K562 (cell line): ENCODE results near the gene NUP205. TPM values are rescaled to one million over a fixed set of nuclear protein-coding genes. Genes with fewer than 3 reads are reported as not detected.
A peak's percentile ranks its signal among the peaks of the same experiment; 100 is the strongest.

Source experiments
- ATAC-seq: fragments of 200-7000 bp; cut with Tn5 transposase; 3 replicates; pipeline ENCODE4 v1.9.1; 2020; ENCODE audit warnings: moderate library complexity
- BruUV-seq: library from RNA; stranded (reverse); fragments of 400-500 nt; replicated peaks from 2 replicates; lab custom pipeline; 2021; lab: Mats Ljungman, UMichigan
- CTCF ChIA-PET: fragments of 300-600 bp; formaldehyde crosslinking; extraction: SDS; loops from one replicate; lab custom pipeline; 2021; ENCODE audit warnings: low intra/inter-chr PET ratio; lab: Yijun Ruan, JAX
- POLR2A ChIA-PET: fragments of 300-600, 350-650 bp; sonication (Branson Sonifier 250); formaldehyde crosslinking; extraction: SDS; loops from one replicate; lab custom pipeline; 2021; ENCODE audit warnings: antibody characterized with exemption, inconsistent platforms; lab: Yijun Ruan, JAX
- DNase-seq, 4 experiments: peaks; one replicate each; pipeline versions ENCODE4 v3.0.0 to v3.0.0-alpha.2; 2011 to 2018; ENCODE audit warnings: low spot score in 3 of 4, mixed read lengths in 3 of 4; ENCODE audit errors: extremely low read depth in 1 of 4
- FAIRE-seq: peaks from 2 replicates; lab custom pipeline; 2011; peaks lifted over from hg19 to GRCh38; lab: Jason Lieb, UNC
- H2AFZ ChIP-seq: 2 replicates; pipeline ENCODE4 v1.6.0; 2011; ENCODE audit warnings: low read depth, low read length, control low read depth, inconsistent platforms
- H3K27ac ChIP-seq: fragments of 200-600 bp; 3 replicates; pipeline ENCODE4 v1.8.0; 2011; ENCODE audit warnings: low read depth, mild to moderate bottlenecking, control low read depth, inconsistent platforms, low read length, moderate library complexity, mixed read lengths; ENCODE audit errors: extremely low read depth
- H3K27me3 ChIP-seq, 2 experiments: fragments of 300-600 bp in 1 of 2; 2 replicates in 1 of 2; 3 replicates in 1 of 2; pipeline versions ENCODE4 v1.6.0 to v1.8.0; 2011; ENCODE audit warnings: inconsistent platforms in 2 of 2, low read length in 2 of 2, mild to moderate bottlenecking in 1 of 2, mixed read lengths in 1 of 2, moderate library complexity in 1 of 2; ENCODE audit not compliant: control insufficient read depth in 2 of 2, insufficient read depth in 2 of 2
- H3K36me3 ChIP-seq: fragments of 300-600 bp; 3 replicates; pipeline ENCODE4 v1.8.0; 2011; ENCODE audit warnings: mild to moderate bottlenecking, low read length, inconsistent platforms; ENCODE audit not compliant: control insufficient read depth, insufficient read depth
- H3K4me1 ChIP-seq, 2 experiments: fragments of 200-600 bp in 1 of 2; replicated peaks in 1 of 2; 2 replicates in 1 of 2; 3 replicates in 1 of 2; pipeline versions ENCODE4 v1.5.1 to v1.8.0; 2011; ENCODE audit warnings: inconsistent platforms in 2 of 2, low read length in 2 of 2, mild to moderate bottlenecking in 1 of 2, mixed read lengths in 1 of 2, moderate library complexity in 1 of 2; ENCODE audit not compliant: control insufficient read depth in 2 of 2, insufficient read depth in 2 of 2
- H3K4me2 ChIP-seq: 2 replicates; pipeline ENCODE4 v1.6.1; 2011; ENCODE audit warnings: low read length, control low read depth, inconsistent platforms, mixed read lengths; ENCODE audit not compliant: insufficient read depth
- H3K4me3 ChIP-seq: fragments of 200-600 bp; sonication (generic), shearing (Covaris generic); 2 replicates; pipeline ENCODE4 v1.5.1; 2016; ENCODE audit warnings: control low read depth, inconsistent platforms
- H3K79me2 ChIP-seq: fragments of 200-600 bp; 3 replicates; pipeline ENCODE4 v1.8.0; 2011; ENCODE audit warnings: low read length, inconsistent platforms; ENCODE audit not compliant: control insufficient read depth, insufficient read depth
- H3K9ac ChIP-seq, 2 experiments: 2 replicates each; pipeline versions ENCODE4 v1.6.0 to v1.6.1; 2011; ENCODE audit warnings: low read depth in 2 of 2, low read length in 2 of 2, control low read depth in 1 of 2, inconsistent platforms in 1 of 2, mild to moderate bottlenecking in 1 of 2, mixed read lengths in 1 of 2; ENCODE audit not compliant: insufficient read depth in 1 of 2
- H3K9me1 ChIP-seq: one replicate; pipeline ENCODE4 v1.6.0; 2011; ENCODE audit warnings: inconsistent platforms, mild to moderate bottlenecking, low read length, moderate library complexity; ENCODE audit not compliant: control insufficient read depth, insufficient read depth
- H3K9me3 ChIP-seq: replicated peaks from 2 replicates; pipeline ENCODE4 v1.5.1; 2011; ENCODE audit warnings: low read depth, low read length, inconsistent platforms; ENCODE audit not compliant: control insufficient read depth, insufficient read depth
- H4K20me1 ChIP-seq: replicated peaks from 2 replicates; pipeline ENCODE4 v1.6.1; 2011; ENCODE audit warnings: low read length, inconsistent platforms, mixed read lengths; ENCODE audit not compliant: control insufficient read depth, insufficient read depth
- C11orf30 ChIP-seq: fragments of 450-650 bp; IDR thresholded peaks from 2 replicates; pipeline ENCODE4 v1.6.1; 2016; ENCODE audit warnings: low read depth, mild to moderate bottlenecking
- CEBPB ChIP-seq: fragments of 450-650 bp; IDR thresholded peaks from 2 replicates; pipeline ENCODE4 v1.6.1; 2016; ENCODE audit warnings: missing genetic modification characterization, missing compliant biosample characterization
- CEBPG ChIP-seq, 3 experiments: fragments of 200-800 bp in 1 of 3; sonication (Bioruptor generic) in 1 of 3; sonication (generic) in 1 of 3; formaldehyde crosslinking in 1 of 3; IDR thresholded peaks in 2 of 3; conservative IDR thresholded peaks in 1 of 3; 2 replicates each; pipeline versions ENCODE4 v1.6.1 to v1.8.0; 2016 to 2022; ENCODE audit warnings: missing compliant biosample characterization in 2 of 3, missing genetic modification characterization in 2 of 3, mild to moderate bottlenecking in 1 of 3, missing genetic modification reagents in 1 of 3
- KDM1A ChIP-seq, 2 experiments: fragments of 450-650 bp; IDR thresholded peaks; 2 replicates each; pipeline ENCODE4 v1.6.1; 2016; ENCODE audit warnings: mild to moderate bottlenecking in 2 of 2
- NFE2 ChIP-seq: IDR thresholded peaks from 2 replicates; pipeline ENCODE4 v1.6.1; 2014; ENCODE audit warnings: antibody characterized with exemption, low read depth
- TGIF2 ChIP-seq: sonication (generic); formaldehyde crosslinking; IDR thresholded peaks from 2 replicates; pipeline ENCODE4 v1.8.1; 2022; ENCODE audit warnings: mild to moderate bottlenecking, missing genetic modification reagents, moderate library complexity
- ZBTB11 ChIP-seq, 3 experiments: fragments of 200-800 bp in 1 of 3; fragments of 250-450 bp in 1 of 3; fragments of 450-650 bp in 1 of 3; sonication (Bioruptor Pico) in 1 of 3; sonication (Bioruptor generic) in 1 of 3; formaldehyde crosslinking in 1 of 3; IDR thresholded peaks; 2 replicates each; pipeline versions ENCODE4 v1.6.1 to v1.8.0; 2016 to 2022; ENCODE audit warnings: mild to moderate bottlenecking in 2 of 3, missing genetic modification characterization in 2 of 3, missing compliant biosample characterization in 1 of 3, moderate library complexity in 1 of 3
- ZNF239 ChIP-seq: fragments of 250-450 bp; sonication (Bioruptor Pico); IDR thresholded peaks from 2 replicates; pipeline ENCODE4 v1.4.0; 2020; ENCODE audit warnings: mild to moderate bottlenecking
- whole genome bisulfite sequencing: fragments of 100-300 bp; shearing (Covaris generic); methylation state at CpG from one replicate; pipeline ENCODE4 v1.1.6; 2016; ENCODE audit warnings: low coverage, mixed read lengths; ENCODE audit not compliant: insufficient coverage; ENCODE audit errors: missing lambda C conversion rate; 5-methylcytosine and 5-hydroxymethylcytosine counted together
- in situ Hi-C: fragments of 300-500 bp; cut with MboI; formaldehyde crosslinking; loops from 4 replicates; pipeline ENCODE4 v1.15.0; 2018; ENCODE audit warnings: inconsistent platforms, mixed read lengths
- intact Hi-C: fragments of 100-400 bp; cut with micrococcal nuclease; formaldehyde crosslinking; loops from 2 replicates; pipeline ENCODE4 v1.14.2; 2022
- polyA plus RNA-seq, 8 experiments: library from polyadenylated mRNA; depleted of rRNA in 4 of 8; stranded (reverse) in 5 of 8; unstranded in 3 of 8; fragments of >200 nt; fragmentation: Nextera tagmentation in 2 of 8; fragmentation: Illumina TruSeq in 1 of 8; extraction: Ambion mirVana in 2 of 8; extraction: Trizol in 1 of 8; gene quantifications; 2 replicates each; pipeline versions ENCODE4 v1.2.1 to v1.2.3, GENCODE V29; 2011 to 2014; ENCODE audit warnings: inconsistent platforms in 1 of 8, missing spikeins in 1 of 8
- total RNA-seq, 7 experiments: library from RNA; depleted of rRNA in 6 of 7; stranded (reverse); fragments of >200 nt in 6 of 7; fragmentation: Illumina TruSeq in 2 of 7; extraction: Trizol in 2 of 7; gene quantifications; 2 replicates each; pipeline versions ENCODE4 v1.2.1 to v1.2.3, GENCODE V29; 2011 to 2021; ENCODE audit warnings: low replicate concordance in 1 of 7

Gene NUP205
- total and polyA plus RNA-seq, 9 of the 15 experiments (the other 6 are each of a cell fraction or from before 2014, with no cell fraction given): 101 to 282 (median 193) TPM

GRCh38 chr7:135522509-135522908 lies 35.2 kb upstream of the NUP205 start:
- FAIRE-seq (no peak), DNase-seq (no peak), ATAC-seq (no peak)
- in situ Hi-C loops (no loop called here), intact Hi-C loops (no loop called here)
- 15% methylated on average over 6 of the region's 6 CpGs for WGBS
- Histone ChIP-seq H4K20me1 (no peaks in the 10 kb centered on the region), H3K27ac (no peak overlapping the region), H3K79me2 (no peaks in the 10 kb centered on the region), H2AFZ (no peak overlapping the region), H3K9me1 (no peaks in the 10 kb centered on the region), H3K4me3 (no peak overlapping the region), H3K9ac (no peak overlapping the region), H3K4me1 (peaks cover 13 to 18% of the 10 kb centered on the region in 2 experiments), H3K4me2 (no peak overlapping the region), H3K9me3 (no peaks in the 10 kb centered on the region), H3K27me3 (0 out of 5 replicates have a peak, but pooled peaks cover 0 to 2% of the 10 kb centered on the region in 2 experiments), H3K36me3 (no peaks in the 10 kb centered on the region)
- ChIA-PET POLR2A (interaction anchor here (3.2 kb wide), 1 partner anchor 15 kb away, joined by 9 read pairs; no protein-coding TSS in a partner anchor), CTCF (interaction anchor here (0.7 kb wide), 1 partner anchor 11 kb away, joined by 4 read pairs; no protein-coding TSS in a partner anchor)
- no TSS peak for BruUV-seq
- peak in 1 of 2 experiments; percentile 19; a peak in 1 of 4 replicates for TF ChIP-seq KDM1A (IDR thresholded peaks at IDR 0.05)
- TF ChIP-seq CEBPG (CRISPR knock-in tag; IDR thresholded peaks at IDR 0.05): no peak
- 0 out of 4 replicates have a peak, but pooled peaks of 1 of the 2 experiments have one; percentile 27 for TF ChIP-seq CEBPG (tag; conservative IDR thresholded peaks at IDR 0.05 in 1 of 2, IDR thresholded peaks at IDR 0.05 in 1 of 2)
- 0 out of 2 replicates have a peak, but pooled peaks have one; percentile 22 for TF ChIP-seq CEBPB (tag)
- no peak for TF ChIP-seq ZNF239
- TF ChIP-seq NFE2: 0 out of 2 replicates have a peak, but pooled peaks have one; percentile 11
- TF ChIP-seq ZBTB11 (CRISPR knock-in tag; IDR thresholded peaks at IDR 0.05): no peak
- no peak for TF ChIP-seq TGIF2 (CRISPR knock-in tag)
- TF ChIP-seq C11orf30: peak; percentile 5; the same call in 1 of the 2 replicates
